HG02623 (cell line): Measurements from ENCODE around the gene RALGAPA2.

Experiments used
- ATAC-seq: cut with Tn5 transposase; IDR thresholded peaks from one replicate; pipeline ENCODE4 v1.9.1; 2021; ENCODE audit warnings: moderate library complexity; ENCODE audit not compliant: unreplicated experiment

RALGAPA2 gene

GRCh38 chr20:20593447-20594170, 118.8 kb downstream of the RALGAPA2 start:
- ATAC-seq, result no peak

GRCh38 chr20:20585146-20585545, 127.3 kb downstream of the RALGAPA2 start:
- no peak for ATAC-seq

- no peak for ATAC-seq
These were observed 129.7 kb downstream of the RALGAPA2 start for GRCh38 chr20:20582734-20583133.

GRCh38 chr20:20580139-20580538, 132.3 kb downstream of the RALGAPA2 start:
- ATAC-seq, result no peak

- ATAC-seq, result no peak
These were observed 133.6 kb downstream of the RALGAPA2 start for GRCh38 chr20:20578838-20579237.

- no peak for ATAC-seq
These were observed 138.6 kb downstream of the RALGAPA2 start for GRCh38 chr20:20573797-20574196.

GRCh38 chr20:20571068-20571780, 141.2 kb downstream of the RALGAPA2 start:
- no peak for ATAC-seq

GRCh38 chr20:20568604-20569205, 143.7 kb downstream of the RALGAPA2 start:
- no peak for ATAC-seq

- no peak for ATAC-seq
These were observed 144.7 kb downstream of the RALGAPA2 start for GRCh38 chr20:20567712-20568111.

GRCh38 chr20:20566516-20566915, 145.9 kb downstream of the RALGAPA2 start:
- no peak for ATAC-seq

GRCh38 chr20:20564279-20564678, 148.2 kb downstream of the RALGAPA2 start:
- ATAC-seq, result no peak

GRCh38 chr20:20562507-20562906, 149.9 kb downstream of the RALGAPA2 start:
- ATAC-seq, result no peak

GRCh38 chr20:20561841-20562240, 150.6 kb downstream of the RALGAPA2 start:
- ATAC-seq, result no peak

GRCh38 chr20:20561172-20561571, 151.3 kb downstream of the RALGAPA2 start:
- ATAC-seq, result no peak

- no peak for ATAC-seq
These were observed 155.0 kb downstream of the RALGAPA2 start for GRCh38 chr20:20557406-20557805.

GRCh38 chr20:20555838-20556237, 156.6 kb downstream of the RALGAPA2 start:
- no peak for ATAC-seq

GRCh38 chr20:20554951-20555350, 157.5 kb downstream of the RALGAPA2 start:
- no peak for ATAC-seq

GRCh38 chr20:20553541-20553940, 158.9 kb downstream of the RALGAPA2 start:
- ATAC-seq, result no peak

- no peak for ATAC-seq
These were observed 160.4 kb downstream of the RALGAPA2 start for GRCh38 chr20:20552076-20552475.

- ATAC-seq, result no peak
These were observed 161.0 kb downstream of the RALGAPA2 start for GRCh38 chr20:20551409-20551808.

GRCh38 chr20:20549704-20550103, 162.7 kb downstream of the RALGAPA2 start:
- no peak for ATAC-seq

- no peak for ATAC-seq
These were observed 163.2 kb downstream of the RALGAPA2 start for GRCh38 chr20:20549267-20549612.
